ENCODE measurements around the gene LGALS4. TPM values are rescaled to one million over a fixed set of nuclear protein-coding genes. Genes with fewer than 3 reads are reported as not detected.
"Not testable (repeated sequence)": the region's sequence is repeated elsewhere in the genome, so short reads cannot be mapped to it uniquely, and the experiment has no call there.

Gene LGALS4
- polyA plus RNA-seq, 4 donors = 1.1 to 2.1 (median 1.5) TPM

GRCh38 chr19:38800577-38801347 lies 12.0 kb downstream of the LGALS4 start:
- no peak for DNase-seq (ENCODE audit: low read depth in 4 of 4, low spot score in 3 of 4)

DNA sequence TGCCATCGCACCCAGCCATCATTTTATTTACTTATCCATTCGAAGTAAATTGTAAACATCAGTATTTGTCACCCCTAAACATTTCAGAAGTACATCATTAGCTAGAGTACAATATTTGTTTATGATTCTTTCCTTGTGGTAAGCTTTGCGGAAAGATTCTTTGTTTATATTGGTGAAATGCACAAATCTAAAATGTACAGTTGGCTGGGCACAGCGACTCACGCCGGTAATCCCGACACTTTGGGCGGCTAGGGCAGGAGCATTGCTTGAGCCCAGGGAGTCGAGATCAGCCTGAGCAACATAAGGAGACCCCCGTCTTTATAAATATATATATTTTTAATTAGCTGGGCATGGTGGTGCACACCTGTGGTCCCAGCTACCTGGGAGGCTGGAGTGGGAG lies 13.6 kb downstream of the LGALS4 start:
- DNase-seq (ENCODE audit: low read depth in 4 of 4, low spot score in 3 of 4) = no peak

GRCh38 chr19:38797781-38798180 lies 15.0 kb downstream of the LGALS4 start:
- not testable (repeated sequence) for DNase-seq (ENCODE audit: low read depth in 4 of 4, low spot score in 3 of 4)

DNA sequence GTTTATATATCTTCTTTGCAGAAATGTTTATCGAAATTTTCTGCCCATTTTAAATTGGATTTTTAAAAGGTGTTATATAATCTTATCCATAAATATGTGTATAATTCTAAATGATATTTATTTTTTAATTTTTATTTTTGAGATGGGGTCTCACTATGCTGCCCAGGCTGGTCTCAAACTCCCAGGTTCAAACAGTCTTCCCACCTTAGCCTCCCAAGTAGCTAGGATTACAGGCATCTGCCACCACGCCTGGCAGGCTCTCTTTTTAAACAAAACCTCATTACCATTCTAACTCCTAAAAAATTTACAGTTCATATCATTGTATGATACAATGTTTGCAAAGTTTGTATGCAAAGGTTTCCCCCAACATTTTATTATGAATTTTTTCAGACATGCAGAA lies 16.6 kb downstream of the LGALS4 start:
- no peak for DNase-seq (ENCODE audit: low read depth in 4 of 4, low spot score in 3 of 4)

GRCh38 chr19:38795549-38795948 lies 17.2 kb downstream of the LGALS4 start:
- DNase-seq (ENCODE audit: low read depth in 4 of 4, low spot score in 3 of 4) = no peak

- no peak for DNase-seq (ENCODE audit: low read depth in 4 of 4, low spot score in 3 of 4)
Observed at GRCh38 chr19:38793671-38794070, 19.1 kb downstream of the LGALS4 start.

DNA sequence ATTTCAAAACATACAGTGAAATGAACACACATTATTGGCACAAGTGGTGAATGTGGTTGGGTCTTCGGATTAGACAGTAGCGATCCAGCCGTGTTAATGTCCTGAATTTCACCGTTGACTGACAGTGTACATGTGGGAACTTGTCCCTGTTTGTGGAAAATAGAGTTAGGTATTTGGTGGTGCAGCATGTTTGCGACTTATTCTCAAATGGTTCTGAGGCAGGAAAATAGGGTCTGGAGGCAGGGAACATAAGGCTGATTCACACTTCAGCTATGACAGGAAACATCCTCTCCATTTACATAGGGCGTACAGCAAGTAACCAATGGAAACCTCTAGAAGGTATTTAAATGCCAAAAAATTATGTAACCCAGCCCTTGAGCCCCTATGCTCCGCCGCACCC lies 19.6 kb downstream of the LGALS4 start:
- DNase-seq (ENCODE audit: low read depth in 4 of 4, low spot score in 3 of 4) = no peak

DNA sequence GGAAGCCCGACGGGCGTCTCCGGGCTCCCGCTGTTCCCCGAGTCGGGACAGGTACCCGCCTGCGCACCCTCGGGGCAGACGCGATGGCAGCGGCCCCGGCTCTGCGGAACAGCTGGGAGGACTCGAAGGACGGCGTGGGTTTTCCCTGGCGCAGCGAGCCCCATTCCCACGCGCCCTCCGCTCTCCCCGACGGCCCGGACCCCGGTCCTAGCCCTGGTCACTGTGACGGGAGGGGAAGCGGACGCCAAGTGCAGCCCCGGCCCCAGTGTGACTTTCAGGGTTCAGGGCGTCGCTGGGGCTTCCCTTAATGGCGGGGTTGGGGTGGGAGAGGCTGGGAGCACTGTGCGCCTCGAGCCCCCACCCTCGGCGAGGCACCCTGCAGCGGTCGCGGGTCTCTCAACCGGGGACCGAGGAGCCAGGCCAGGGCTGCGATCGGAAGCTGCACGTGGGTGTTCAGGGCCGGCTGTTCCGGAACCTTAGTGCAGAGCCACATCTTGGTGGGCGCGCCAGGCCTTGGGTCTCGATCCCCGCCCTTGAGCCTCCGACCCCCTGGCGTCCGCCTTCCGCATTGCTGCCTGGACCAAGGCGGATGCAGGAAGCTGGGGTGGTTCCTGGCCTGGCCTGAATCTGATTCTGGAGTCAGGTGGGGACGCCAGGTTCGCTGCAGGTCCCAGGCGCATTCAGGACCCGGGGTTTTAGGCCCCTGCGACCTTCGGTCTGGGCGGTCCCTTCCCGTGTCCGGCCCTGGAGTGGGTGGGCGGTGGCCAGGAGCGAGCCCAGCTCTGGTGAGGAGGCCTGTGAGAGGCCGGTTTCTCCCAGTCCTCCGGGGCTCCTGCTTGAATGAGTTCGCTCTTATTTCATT lies 20.3 kb downstream of the LGALS4 start:
- no peak for DNase-seq (ENCODE audit: low read depth in 4 of 4, low spot score in 3 of 4)

- DNase-seq (ENCODE audit: low read depth in 4 of 4, low spot score in 3 of 4) = not testable (repeated sequence)
Observed at GRCh38 chr19:38791451-38792064, 21.2 kb downstream of the LGALS4 start.

- not testable (repeated sequence) for DNase-seq (ENCODE audit: low read depth in 4 of 4, low spot score in 3 of 4)
Observed at GRCh38 chr19:38790507-38791403, 22.0 kb downstream of the LGALS4 start.

DNA sequence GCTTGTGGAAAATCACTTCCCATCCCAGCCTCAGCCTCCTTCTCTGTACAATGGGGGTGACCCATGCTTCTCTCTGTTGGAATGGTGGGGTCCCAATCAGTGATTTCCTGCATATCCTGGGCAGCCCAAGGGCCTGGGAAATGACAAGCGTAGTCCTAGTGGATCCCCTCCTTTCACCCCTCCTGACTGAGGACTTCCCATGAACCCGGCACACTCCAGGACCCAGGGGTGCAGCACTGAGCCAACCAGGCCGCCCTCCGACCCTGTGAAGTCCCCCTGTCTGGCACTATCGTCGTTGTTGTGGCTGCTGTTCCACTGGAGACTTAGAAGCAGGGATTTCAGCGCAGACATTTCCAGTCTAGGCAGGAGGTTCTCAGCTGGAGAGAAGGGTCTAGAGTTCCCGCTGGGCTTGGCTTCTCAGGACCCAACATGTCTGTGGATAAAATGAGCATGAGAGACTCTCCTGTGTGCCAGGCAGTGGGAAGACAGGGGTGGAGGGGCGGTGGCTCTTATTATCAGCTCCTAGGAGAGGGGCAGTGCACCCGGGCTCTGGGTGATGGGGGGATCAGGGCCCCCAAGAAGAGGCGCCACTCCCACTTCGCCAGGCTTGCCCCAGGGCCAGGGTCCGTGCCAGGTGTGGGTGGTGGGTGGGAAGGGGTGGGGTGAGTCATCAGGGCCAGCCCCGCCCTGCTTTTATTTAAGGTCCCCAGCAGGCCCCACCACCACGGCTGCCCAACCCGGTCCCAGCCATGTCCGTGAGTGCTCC lies 24.1 kb downstream of the LGALS4 start, which contains the start of gene LGALS7B:
Gene LGALS7B, plus strand, starts transcription at position 723 of the 766 bp plus-strand sequence. Its CDS starts 27 bp downstream, at position 750.
- no peak for DNase-seq (ENCODE audit: low read depth in 4 of 4, low spot score in 3 of 4)

DNA sequence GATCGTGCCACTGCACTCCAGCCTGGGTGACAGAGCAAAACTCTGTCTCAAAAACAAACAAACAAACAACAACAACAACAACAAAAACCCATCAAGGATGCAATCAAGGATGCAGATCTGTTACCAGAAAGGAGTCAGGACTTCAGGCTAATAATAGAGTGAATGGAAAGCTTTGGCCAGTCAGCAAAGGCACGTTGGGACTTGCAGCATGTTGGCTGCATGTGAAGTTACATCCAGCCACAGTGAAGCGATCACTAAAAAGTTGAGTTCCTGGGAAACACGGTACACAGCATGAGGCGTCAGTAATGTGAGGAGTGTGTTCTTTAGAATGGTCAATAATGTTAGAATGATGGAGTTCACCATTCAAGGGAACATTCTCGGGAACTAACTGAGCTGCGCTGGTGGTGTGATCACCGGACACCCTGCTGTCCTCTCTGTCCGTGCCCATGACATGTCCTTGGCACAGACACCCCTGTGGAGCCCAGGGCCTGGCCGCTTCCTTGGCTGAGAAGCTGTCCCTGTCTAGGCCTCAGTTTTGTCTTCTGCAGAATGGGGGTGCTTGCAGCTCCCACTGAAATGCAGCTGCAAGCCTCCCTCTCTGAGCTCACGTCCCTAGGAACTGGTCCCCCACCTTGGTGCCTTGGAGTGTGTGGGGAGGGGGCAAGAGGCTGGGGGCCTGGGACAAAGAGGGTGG lies 26.0 kb downstream of the LGALS4 start:
- no peak for DNase-seq (ENCODE audit: low read depth in 4 of 4, low spot score in 3 of 4)

DNA sequence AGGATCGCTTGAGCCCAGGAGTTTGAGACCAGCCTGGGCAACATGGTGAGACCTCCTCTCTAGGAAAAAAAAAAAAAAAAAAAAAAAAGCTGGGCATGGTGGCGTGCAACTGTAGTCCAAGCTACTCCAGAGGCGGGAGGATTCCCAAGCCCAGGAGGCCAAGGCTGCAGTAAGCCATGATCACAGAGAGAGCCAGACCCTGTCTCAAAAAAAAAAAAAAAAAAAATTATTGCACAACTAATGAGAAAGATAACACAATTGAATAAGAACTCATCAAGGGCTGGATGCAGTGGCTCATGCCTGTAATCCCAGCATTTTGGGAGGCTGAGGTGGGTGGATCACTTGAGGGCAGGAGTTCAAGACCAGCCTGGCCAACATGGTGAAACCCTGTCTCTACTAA lies 26.7 kb downstream of the LGALS4 start:
- not testable (repeated sequence) for DNase-seq (ENCODE audit: low read depth in 4 of 4, low spot score in 3 of 4)

GRCh38 chr19:38785187-38785699 lies 27.5 kb downstream of the LGALS4 start:
- no peak for DNase-seq (ENCODE audit: low read depth in 4 of 4, low spot score in 3 of 4)

DNA sequence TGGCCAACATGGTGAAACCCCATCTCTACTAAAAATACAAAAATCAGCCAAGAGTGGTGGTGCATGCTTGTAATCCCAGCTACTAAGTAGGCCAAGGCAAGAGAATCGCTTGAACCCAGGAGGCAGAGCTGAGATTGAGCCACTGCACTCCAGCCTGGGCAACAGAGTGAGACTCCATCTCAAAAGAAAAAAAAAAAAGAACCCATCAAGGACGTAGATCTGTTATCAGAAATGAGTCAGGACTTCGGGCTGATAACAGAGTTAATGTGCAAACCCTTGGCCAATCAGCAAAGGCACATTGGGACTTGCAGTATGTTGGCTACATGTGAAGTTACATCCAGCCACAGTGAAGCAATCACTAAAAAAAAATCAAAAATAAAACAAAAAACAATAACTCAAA lies 28.5 kb downstream of the LGALS4 start:
- no peak for DNase-seq (ENCODE audit: low read depth in 4 of 4, low spot score in 3 of 4)

DNA sequence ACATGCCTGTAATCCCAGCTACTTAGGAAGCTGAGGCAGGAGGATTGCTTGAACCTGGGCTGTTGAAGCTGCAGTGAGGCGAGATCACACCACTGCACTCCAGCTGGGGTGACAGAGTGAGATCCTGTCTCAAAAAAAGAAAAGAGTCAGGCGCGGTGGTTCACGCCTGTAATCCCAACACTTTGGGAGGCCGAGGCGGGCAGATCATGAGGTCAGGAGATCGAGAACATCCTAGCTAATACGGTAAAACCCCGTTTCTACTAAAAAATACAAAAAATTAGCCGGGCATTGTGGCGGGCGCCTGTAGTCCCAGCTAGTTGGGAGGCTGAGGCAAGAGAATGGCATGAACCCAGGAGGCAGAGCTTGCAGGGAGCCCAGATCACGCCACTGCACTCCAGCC lies 30.5 kb downstream of the LGALS4 start:
- not testable (repeated sequence) for DNase-seq (ENCODE audit: low read depth in 4 of 4, low spot score in 3 of 4)

DNA sequence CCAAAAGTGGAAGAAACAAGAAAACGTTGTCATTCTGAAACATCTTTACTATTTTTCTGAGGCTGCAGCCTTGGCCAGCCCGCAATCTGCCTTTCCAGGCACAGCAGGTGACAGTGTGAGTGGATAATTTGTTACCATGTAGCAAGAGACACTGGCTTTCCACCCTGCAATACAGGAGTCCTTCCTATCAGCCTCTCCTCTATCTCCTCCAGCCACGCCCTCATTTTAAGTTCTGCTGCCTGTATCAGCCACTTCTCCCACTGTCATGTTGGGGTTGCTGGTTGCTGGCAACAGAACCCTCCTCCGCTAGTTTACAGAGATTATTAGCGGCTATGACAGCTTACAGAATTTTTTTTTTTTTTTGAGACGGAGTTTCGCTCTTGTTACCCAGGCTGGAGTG lies 31.7 kb downstream of the LGALS4 start:
- DNase-seq (ENCODE audit: low read depth in 4 of 4, low spot score in 3 of 4) = no peak

GRCh38 chr19:38780443-38780842 lies 32.3 kb downstream of the LGALS4 start:
- no peak for DNase-seq (ENCODE audit: low read depth in 4 of 4, low spot score in 3 of 4)

- no peak for DNase-seq (ENCODE audit: low read depth in 4 of 4, low spot score in 3 of 4)
Observed at GRCh38 chr19:38778733-38779132, 34.0 kb downstream of the LGALS4 start.

Measured in right renal pelvis (tissue), 4 donors.